GM18951 (cell line): ENCODE data around the gene KCNAB1.
"Not testable (repeated sequence)": the region's sequence is repeated elsewhere in the genome, so short reads cannot be mapped to it uniquely, and the experiment has no call there.

Experiments used
- POLR2A ChIP-seq: IDR thresholded peaks from 4 replicates; pipeline ENCODE4 v1.6.1; 2011; ENCODE audit warnings: mild to moderate bottlenecking; ENCODE audit not compliant: insufficient read length, insufficient read depth; ENCODE audit errors: extremely low read depth
- in situ Hi-C: fragments of 300-500 bp; cut with MboI; formaldehyde crosslinking; loops from one replicate; pipeline ENCODE4 v1.12.0; 2022; ENCODE audit warnings: low sequenced_read_pairs, mixed read lengths, inconsistent platforms; ENCODE audit not compliant: unreplicated experiment

KCNAB1 gene

GRCh38 chr3:156226676-156227420 lies 106.5 kb downstream of the KCNAB1 start:
- no peak for TF ChIP-seq POLR2A
- in situ Hi-C loops, result no loop called here

GRCh38 chr3:156227704-156228103 lies 107.3 kb downstream of the KCNAB1 start:
- no peak for TF ChIP-seq POLR2A
- in situ Hi-C loops, result no loop called here

GRCh38 chr3:156230278-156230900 lies 110.0 kb downstream of the KCNAB1 start:
- no peak for TF ChIP-seq POLR2A
- in situ Hi-C loops, result no loop called here

GRCh38 chr3:156231221-156231620 lies 110.8 kb downstream of the KCNAB1 start:
- in situ Hi-C loops, result not testable (repeated sequence)

- no peak for TF ChIP-seq POLR2A
- in situ Hi-C loops, result no loop called here
Observed at GRCh38 chr3:156233876-156234275, 113.5 kb downstream of the KCNAB1 start.

- no peak for TF ChIP-seq POLR2A
- in situ Hi-C loops, result no loop called here
Observed at GRCh38 chr3:156236556-156237260, 116.3 kb downstream of the KCNAB1 start.

GRCh38 chr3:156240642-156241041 lies 120.3 kb downstream of the KCNAB1 start:
- no peak for TF ChIP-seq POLR2A
- in situ Hi-C loops, result no loop called here

GRCh38 chr3:156246961-156247725 lies 126.8 kb downstream of the KCNAB1 start:
- in situ Hi-C loops, result no loop called here
- TF ChIP-seq POLR2A, result no peak

GRCh38 chr3:156250550-156250949 lies 130.2 kb downstream of the KCNAB1 start:
- no peak for TF ChIP-seq POLR2A

GRCh38 chr3:156251424-156251823 lies 131.0 kb downstream of the KCNAB1 start:
- in situ Hi-C loops, result no loop called here

More at GRCh38 chr3:156250550-156250949, 130.2 kb downstream of the KCNAB1 start:
- in situ Hi-C loops, result no loop called here

GRCh38 chr3:156252656-156253055 lies 132.3 kb downstream of the KCNAB1 start:
- in situ Hi-C loops, result no loop called here
- no peak for TF ChIP-seq POLR2A

More at GRCh38 chr3:156251424-156251823, 131.0 kb downstream of the KCNAB1 start:
- TF ChIP-seq POLR2A, result no peak

GRCh38 chr3:156253150-156253549 lies 132.8 kb downstream of the KCNAB1 start:
- in situ Hi-C loops, result no loop called here
- TF ChIP-seq POLR2A, result no peak

GRCh38 chr3:156256256-156256655 lies 135.9 kb downstream of the KCNAB1 start:
- no peak for TF ChIP-seq POLR2A

GRCh38 chr3:156256945-156257344 lies 136.6 kb downstream of the KCNAB1 start:
- in situ Hi-C loops, result no loop called here
- no peak for TF ChIP-seq POLR2A

More at GRCh38 chr3:156256256-156256655, 135.9 kb downstream of the KCNAB1 start:
- in situ Hi-C loops, result no loop called here
